ENCODE measurements around the gene BEX3.
"Not testable (repeated sequence)": the region's sequence is repeated elsewhere in the genome, so short reads cannot be mapped to it uniquely, and the experiment has no call there.

BEX3 gene

GRCh38 chrX:103357871-103358270 lies 18.5 kb upstream of the BEX3 start:
- H3K36me3 ChIP-seq (ENCODE audit: control insufficient read depth, low read length), result no peaks in the 10 kb centered on the region
- peaks cover 12% of the 10 kb centered on the region for H3K27me3 ChIP-seq (ENCODE audit: control insufficient read depth, low read length)
- H3K9me3 ChIP-seq (ENCODE audit: control insufficient read depth, insufficient read depth, low read length), result no peaks in the 10 kb centered on the region
- H3K9me2 ChIP-seq (replicated peaks; ENCODE audit: control insufficient read depth, low read length), result no peaks in the 10 kb centered on the region
- no peak overlapping the region for H3K4me2 ChIP-seq (ENCODE audit: low read length)
- no peaks in the 10 kb centered on the region for H3K4me1 ChIP-seq (ENCODE audit: control insufficient read depth, low read length)
- no peaks in the 10 kb centered on the region for H3K79me2 ChIP-seq (ENCODE audit: control insufficient read depth, low read length)
- H3K27ac ChIP-seq (ENCODE audit: low read depth, low read length), result no peak overlapping the region
- no peaks in the 10 kb centered on the region for H4K20me1 ChIP-seq (ENCODE audit: control insufficient read depth, insufficient read depth, low read depth, low read length)
- no peak overlapping the region for H3K4me3 ChIP-seq (ENCODE audit: low read length)
- H3F3A ChIP-seq (ENCODE audit: control insufficient read depth, insufficient read depth), result no peaks in the 10 kb centered on the region
- TF ChIP-seq CTCF (IDR thresholded peaks at IDR 0.05; ENCODE audit: low read depth, low read length, poor library complexity, severe bottlenecking), result no peak

- H3K4me1 ChIP-seq (ENCODE audit: control insufficient read depth, low read length); H3K9me2 ChIP-seq (replicated peaks; ENCODE audit: control insufficient read depth, low read length); H3K4me3 ChIP-seq (ENCODE audit: low read length); H3F3A ChIP-seq (ENCODE audit: control insufficient read depth, insufficient read depth); H3K9me3 ChIP-seq (ENCODE audit: control insufficient read depth, insufficient read depth, low read length); H3K36me3 ChIP-seq (ENCODE audit: control insufficient read depth, low read length); H3K4me2 ChIP-seq (ENCODE audit: low read length); H3K79me2 ChIP-seq (ENCODE audit: control insufficient read depth, low read length); H3K27ac ChIP-seq (ENCODE audit: low read depth, low read length); H4K20me1 ChIP-seq (ENCODE audit: control insufficient read depth, insufficient read depth, low read depth, low read length): not testable (repeated sequence)
- H3K27me3 ChIP-seq (ENCODE audit: control insufficient read depth, low read length), result peaks cover 12% of the 10 kb centered on the region
Measured at GRCh38 chrX:103359605-103360004, 16.7 kb upstream of the BEX3 start.

- Histone ChIP-seq H4K20me1 (ENCODE audit: control insufficient read depth, insufficient read depth, low read depth, low read length) (no peaks in the 10 kb centered on the region), H3K4me1 (ENCODE audit: control insufficient read depth, low read length) (no peaks in the 10 kb centered on the region), H3K4me2 (ENCODE audit: low read length) (no peak overlapping the region), H3K9me3 (ENCODE audit: control insufficient read depth, insufficient read depth, low read length) (no peaks in the 10 kb centered on the region), H3K36me3 (ENCODE audit: control insufficient read depth, low read length) (no peaks in the 10 kb centered on the region), H3K27me3 (ENCODE audit: control insufficient read depth, low read length) (peaks cover 12% of the 10 kb centered on the region), H3K79me2 (ENCODE audit: control insufficient read depth, low read length) (no peaks in the 10 kb centered on the region), H3K27ac (ENCODE audit: low read depth, low read length) (no peak overlapping the region), H3F3A (ENCODE audit: control insufficient read depth, insufficient read depth) (no peaks in the 10 kb centered on the region), H3K9me2 (replicated peaks; ENCODE audit: control insufficient read depth, low read length) (no peaks in the 10 kb centered on the region), H3K4me3 (ENCODE audit: low read length) (no peak overlapping the region)
- no peak for TF ChIP-seq CTCF (IDR thresholded peaks at IDR 0.05; ENCODE audit: low read depth, low read length, poor library complexity, severe bottlenecking)
- no peak for TF ChIP-seq EZH2phosphoT487 (IDR thresholded peaks at IDR 0.05; ENCODE audit: borderline replicate concordance, low read length)
Measured at GRCh38 chrX:103360092-103360491, 16.2 kb upstream of the BEX3 start.

GRCh38 chrX:103360916-103361315 lies 15.4 kb upstream of the BEX3 start:
- Histone ChIP-seq H3F3A (ENCODE audit: control insufficient read depth, insufficient read depth) (no peaks in the 10 kb centered on the region), H3K79me2 (ENCODE audit: control insufficient read depth, low read length) (no peaks in the 10 kb centered on the region), H3K4me2 (ENCODE audit: low read length) (no peak overlapping the region), H3K27ac (ENCODE audit: low read depth, low read length) (no peak overlapping the region), H3K36me3 (ENCODE audit: control insufficient read depth, low read length) (no peaks in the 10 kb centered on the region), H3K4me1 (ENCODE audit: control insufficient read depth, low read length) (no peaks in the 10 kb centered on the region), H3K9me3 (ENCODE audit: control insufficient read depth, insufficient read depth, low read length) (no peaks in the 10 kb centered on the region), H4K20me1 (ENCODE audit: control insufficient read depth, insufficient read depth, low read depth, low read length) (no peaks in the 10 kb centered on the region), H3K27me3 (ENCODE audit: control insufficient read depth, low read length) (peaks cover 12% of the 10 kb centered on the region), H3K9me2 (replicated peaks; ENCODE audit: control insufficient read depth, low read length) (no peaks in the 10 kb centered on the region), H3K4me3 (ENCODE audit: low read length) (no peak overlapping the region)
- TF ChIP-seq CTCF (IDR thresholded peaks at IDR 0.05; ENCODE audit: low read depth, low read length, poor library complexity, severe bottlenecking), result no peak
- no peak for TF ChIP-seq EZH2phosphoT487 (IDR thresholded peaks at IDR 0.05; ENCODE audit: borderline replicate concordance, low read length)
